ENCODE data around the gene UBE2R2.
"Not testable (repeated sequence)": the region's sequence is repeated elsewhere in the genome, so short reads cannot be mapped to it uniquely, and the experiment has no call there.

- not testable (repeated sequence) for TF ChIP-seq CTCF (IDR thresholded peaks at IDR 0.05; ENCODE audit: poor library complexity); EZH2phosphoT487 (IDR thresholded peaks at IDR 0.05; ENCODE audit: low read depth, severe bottlenecking, unreplicated experiment); EZH2 (IDR thresholded peaks at IDR 0.05; ENCODE audit: borderline replicate concordance)
These were observed 20.3 kb upstream of the UBE2R2 start for GRCh38 chr9:33796679-33797078.

All from hepatocyte (in vitro differentiated cells).